ENCODE measurements around the gene ABCB9. TPM values are rescaled to one million over a fixed set of nuclear protein-coding genes. Genes with fewer than 3 reads are reported as not detected.
"Not testable (repeated sequence)": the region's sequence is repeated elsewhere in the genome, so short reads cannot be mapped to it uniquely, and the experiment has no call there.

The ABCB9 gene
- total RNA-seq, 1 donor from 2014 or later = 11.6 TPM

GRCh38 chr12:122942637-122943036 is 23.6 kb downstream of the ABCB9 start:
- Mint-ChIP-seq H3K27me3 (ENCODE audit: low read depth, unreplicated experiment) (no peaks in the 10 kb centered on the region), H3K4me1 (ENCODE audit: low read depth, unreplicated experiment) (peaks cover 21% of the 10 kb centered on the region)
- FAIRE-seq = no peak

GRCh38 chr12:122941351-122941750 is 24.9 kb downstream of the ABCB9 start:
- H3K4me1 Mint-ChIP-seq (ENCODE audit: low read depth, unreplicated experiment) = peaks cover 11% of the 10 kb centered on the region
- not testable (repeated sequence) for FAIRE-seq; DNase-seq (ENCODE audit: low read depth)

More at GRCh38 chr12:122942637-122943036, 23.6 kb downstream of the ABCB9 start:
- Histone ChIP-seq H3K27ac (ENCODE audit: low read depth, low read length) (no peak overlapping the region), H3K36me3 (ENCODE audit: insufficient read depth, low read length) (no peaks in the 10 kb centered on the region), H2AFZ (ENCODE audit: low read depth, low read length) (no peak overlapping the region), H3K4me2 (ENCODE audit: low read length) (no peak overlapping the region), H3K79me2 (ENCODE audit: insufficient read depth, low read length) (no peaks in the 10 kb centered on the region), H3K9ac (ENCODE audit: low read length) (no peak overlapping the region), H3K4me1 (ENCODE audit: insufficient read depth, low read length) (peaks cover 37% of the 10 kb centered on the region), H4K20me1 (ENCODE audit: insufficient read depth, low read length) (no peaks in the 10 kb centered on the region), H3K27me3 (ENCODE audit: insufficient read depth, low read length) (no peaks in the 10 kb centered on the region), H3K4me3 (ENCODE audit: insufficient read depth, low read depth, low read length) (no peak overlapping the region), H3K9me3 (ENCODE audit: insufficient read depth, low read depth, low read length) (no peaks in the 10 kb centered on the region)
- no peaks in the 10 kb centered on the region for H3K9me3 Mint-ChIP-seq (ENCODE audit: unreplicated experiment)
- H3K36me3 Mint-ChIP-seq (ENCODE audit: low read depth, unreplicated experiment) = peaks cover 9% of the 10 kb centered on the region
- H3K27ac Mint-ChIP-seq (ENCODE audit: unreplicated experiment) = no peak overlapping the region
- no peak for DNase-seq (ENCODE audit: low read depth)
- TF ChIP-seq EZH2 (IDR thresholded peaks at IDR 0.05; ENCODE audit: insufficient read depth, low read length) (no peak), CTCF (IDR thresholded peaks at IDR 0.05; ENCODE audit: insufficient read depth, low read depth, low read length) (no peak)
- H3K4me3 Mint-ChIP-seq (ENCODE audit: unreplicated experiment) = peak overlapping the region; percentile 11

GRCh38 chr12:122939125-122939524 is 27.1 kb downstream of the ABCB9 start:
- Mint-ChIP-seq H3K36me3 (ENCODE audit: low read depth, unreplicated experiment) (peaks cover 6% of the 10 kb centered on the region), H3K4me3 (ENCODE audit: unreplicated experiment) (no peak overlapping the region), H3K9me3 (ENCODE audit: unreplicated experiment) (no peaks in the 10 kb centered on the region), H3K4me1 (ENCODE audit: low read depth, unreplicated experiment) (peaks cover 3% of the 10 kb centered on the region), H3K27ac (ENCODE audit: unreplicated experiment) (peak overlapping the region; percentile 30), H3K27me3 (ENCODE audit: low read depth, unreplicated experiment) (no peaks in the 10 kb centered on the region)
- H3K79me2 ChIP-seq (ENCODE audit: insufficient read depth, low read length) = no peaks in the 10 kb centered on the region
- no peak overlapping the region for H3K9ac ChIP-seq (ENCODE audit: low read length)
- no peak overlapping the region for H3K27ac ChIP-seq (ENCODE audit: low read depth, low read length)
- no peak for DNase-seq (ENCODE audit: low read depth)
- H3K4me1 ChIP-seq (ENCODE audit: insufficient read depth, low read length) = peaks cover 8% of the 10 kb centered on the region
- no peaks in the 10 kb centered on the region for H4K20me1 ChIP-seq (ENCODE audit: insufficient read depth, low read length)
- FAIRE-seq = no peak
- no peak overlapping the region for H2AFZ ChIP-seq (ENCODE audit: low read depth, low read length)
- no peaks in the 10 kb centered on the region for H3K36me3 ChIP-seq (ENCODE audit: insufficient read depth, low read length)
- H3K4me3 ChIP-seq (ENCODE audit: insufficient read depth, low read depth, low read length) = no peak overlapping the region
- H3K27me3 ChIP-seq (ENCODE audit: insufficient read depth, low read length) = no peaks in the 10 kb centered on the region
- no peak overlapping the region for H3K4me2 ChIP-seq (ENCODE audit: low read length)
- H3K9me3 ChIP-seq (ENCODE audit: insufficient read depth, low read depth, low read length) = no peaks in the 10 kb centered on the region
- TF ChIP-seq CTCF (IDR thresholded peaks at IDR 0.05; ENCODE audit: insufficient read depth, low read depth, low read length) = no peak
- TF ChIP-seq EZH2 (IDR thresholded peaks at IDR 0.05; ENCODE audit: insufficient read depth, low read length) = no peak

More at GRCh38 chr12:122941351-122941750, 24.9 kb downstream of the ABCB9 start:
- not testable (repeated sequence) for H3K9me3 ChIP-seq (ENCODE audit: insufficient read depth, low read depth, low read length); H3K27ac ChIP-seq (ENCODE audit: low read depth, low read length); H3K4me3 Mint-ChIP-seq (ENCODE audit: unreplicated experiment); H3K36me3 ChIP-seq (ENCODE audit: insufficient read depth, low read length); H2AFZ ChIP-seq (ENCODE audit: low read depth, low read length); H3K9me3 Mint-ChIP-seq (ENCODE audit: unreplicated experiment); H3K36me3 Mint-ChIP-seq (ENCODE audit: low read depth, unreplicated experiment); H3K9ac ChIP-seq (ENCODE audit: low read length); H3K27ac Mint-ChIP-seq (ENCODE audit: unreplicated experiment); H3K4me3 ChIP-seq (ENCODE audit: insufficient read depth, low read depth, low read length); H4K20me1 ChIP-seq (ENCODE audit: insufficient read depth, low read length); H3K79me2 ChIP-seq (ENCODE audit: insufficient read depth, low read length); H3K4me2 ChIP-seq (ENCODE audit: low read length); H3K27me3 ChIP-seq (ENCODE audit: insufficient read depth, low read length); H3K27me3 Mint-ChIP-seq (ENCODE audit: low read depth, unreplicated experiment)
- H3K4me1 ChIP-seq (ENCODE audit: insufficient read depth, low read length) = peaks cover 25% of the 10 kb centered on the region
